GM19240 (cell line): ENCODE measurements around the gene MGAT4D.
"Not testable (repeated sequence)": the region's sequence is repeated elsewhere in the genome, so short reads cannot be mapped to it uniquely, and the experiment has no call there.

ENCODE experiments used
- DNase-seq: peaks from one replicate; pipeline ENCODE4 v3.0.0; 2011; ENCODE audit warnings: low spot score; ENCODE audit not compliant: insufficient read length

The MGAT4D gene

DNA sequence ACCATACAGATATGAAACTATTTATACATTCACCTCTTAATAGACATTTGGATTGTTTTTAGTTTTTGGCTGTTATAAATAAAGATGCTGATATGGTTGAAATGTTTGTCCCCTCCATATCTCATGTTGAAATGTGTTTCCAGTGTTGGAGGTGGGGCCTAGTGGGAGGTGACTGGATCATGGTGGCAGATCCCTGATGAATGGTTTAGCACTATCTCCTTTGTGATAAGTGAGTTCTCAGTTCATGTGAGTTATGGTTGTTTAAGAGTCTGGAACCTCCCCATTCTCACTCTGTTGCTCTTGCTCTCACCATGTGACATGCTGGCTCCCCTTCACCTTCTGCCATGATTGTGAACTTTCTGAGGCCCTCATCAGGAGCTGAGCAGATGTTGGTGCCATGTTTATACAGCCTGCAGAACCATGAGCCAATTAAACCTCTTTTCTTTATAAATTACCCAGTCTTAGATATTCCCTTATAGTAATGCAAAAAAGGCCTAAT lies 58.4 kb downstream of the MGAT4D start:
- DNase-seq, result no peak

DNA sequence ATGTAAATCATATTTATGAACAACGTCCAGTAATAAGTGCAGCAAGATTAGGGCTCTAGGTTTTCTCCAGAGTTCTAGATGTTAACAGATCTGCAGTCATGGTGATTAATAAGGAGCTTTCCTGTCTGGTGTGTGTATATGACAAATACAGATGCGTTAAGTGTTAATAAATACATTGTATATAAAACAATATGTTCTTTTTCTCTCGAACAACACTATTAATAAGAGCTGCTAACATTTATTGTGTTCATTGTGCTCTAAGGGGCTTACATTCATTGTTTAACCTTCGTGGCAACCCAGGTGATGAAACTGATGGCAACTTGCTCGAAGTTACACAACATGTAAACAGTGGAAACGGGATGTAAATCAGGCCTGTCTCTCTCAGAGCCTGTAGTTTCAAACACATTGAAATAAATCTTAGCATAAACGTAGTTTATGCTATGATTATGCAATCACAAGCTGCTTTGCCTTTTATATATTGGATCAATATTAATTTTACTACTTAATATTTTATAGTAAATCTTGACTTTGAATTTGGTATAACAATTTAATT lies 70.1 kb downstream of the MGAT4D start:
- no peak for DNase-seq

DNA sequence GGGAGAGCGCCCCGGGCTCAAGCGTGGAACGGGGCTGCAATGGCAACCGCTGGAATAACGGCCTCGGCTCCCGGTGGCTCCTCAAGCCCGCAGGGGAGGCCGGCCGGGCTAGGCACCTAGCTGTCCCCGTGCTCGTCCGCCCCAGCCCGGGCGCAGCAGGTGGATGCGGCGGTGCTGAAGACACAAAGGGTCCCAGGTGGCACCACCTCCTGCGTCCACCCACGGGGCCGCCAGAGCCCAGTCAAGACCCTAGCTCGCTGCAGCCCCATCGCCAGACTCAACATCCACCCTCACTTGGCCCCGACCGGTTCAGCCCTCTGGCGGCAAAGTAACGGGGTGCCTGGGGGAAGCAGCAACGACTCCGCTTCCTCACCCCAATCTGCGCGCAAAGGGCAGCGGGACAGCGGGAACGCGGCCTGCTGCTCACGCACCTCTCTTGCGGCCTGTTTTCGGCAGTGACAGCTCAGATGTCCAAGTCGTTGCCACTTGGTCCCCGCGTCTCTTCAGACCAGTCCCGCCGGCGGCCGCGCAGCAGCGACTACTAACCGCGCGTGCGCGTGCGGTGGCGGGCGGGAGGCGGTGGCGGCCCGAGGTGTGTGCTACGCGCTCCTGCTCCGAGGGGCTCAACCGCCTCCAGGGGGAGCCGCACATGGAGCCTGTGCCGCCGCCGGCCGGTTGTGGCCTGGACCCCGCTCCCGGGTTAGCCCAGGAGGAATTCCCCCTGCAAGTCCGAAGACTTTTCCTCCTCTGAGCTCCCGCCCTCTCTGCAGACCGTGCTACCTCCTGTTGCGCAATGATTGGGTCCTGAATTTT lies 70.8 kb downstream of the MGAT4D start, which contains the start of gene CLGN:
CLGN (minus strand) TSS at position 543 of the 813 bp plus-strand sequence. CDS start 14,570 bp downstream, outside the sequence.
- peak; percentile 20 for DNase-seq

DNA sequence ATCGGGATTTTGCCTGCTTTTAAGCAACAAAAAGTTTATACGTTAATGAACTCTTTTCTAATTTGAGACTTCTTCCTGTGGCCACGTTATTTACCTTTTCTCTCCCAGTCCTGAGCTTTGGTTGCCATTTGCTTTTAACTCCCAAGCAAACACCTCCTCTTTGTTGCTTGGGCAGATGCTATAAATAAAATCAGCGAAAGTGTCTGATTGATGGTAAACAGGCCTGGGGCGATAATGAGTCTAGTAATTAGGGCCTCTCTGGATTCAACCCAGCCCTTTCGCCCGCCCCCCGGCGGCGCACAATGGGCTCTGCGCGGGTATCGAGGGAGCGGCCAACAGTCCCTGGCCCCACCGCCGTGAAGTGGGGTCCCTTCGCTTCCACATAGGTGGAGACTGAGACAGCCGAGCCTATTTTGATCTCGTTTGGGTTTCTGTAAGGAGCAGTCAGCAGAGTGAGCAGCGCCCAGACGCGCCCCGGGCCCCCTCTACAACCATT lies 71.4 kb downstream of the MGAT4D start:
- DNase-seq, result no peak

DNA sequence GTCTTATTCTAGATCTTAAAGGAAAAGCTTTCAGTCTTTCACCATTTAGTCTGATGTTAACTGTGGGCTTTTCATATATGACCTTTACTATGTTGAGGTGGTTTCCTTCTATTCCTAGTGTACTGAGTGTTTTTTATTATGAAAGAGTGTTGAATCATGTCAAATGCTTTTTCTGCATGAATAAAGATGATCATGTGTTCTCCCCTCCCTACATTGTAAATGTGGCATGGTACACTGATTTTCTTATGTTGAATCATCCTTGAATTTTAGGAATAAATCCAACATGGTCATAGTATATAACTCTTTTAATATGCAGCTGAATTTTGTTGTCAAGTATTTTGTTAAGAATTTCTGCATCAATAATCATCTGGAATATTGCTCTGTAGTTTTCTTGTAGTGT lies 75.0 kb downstream of the MGAT4D start:
- DNase-seq, result no peak

DNA sequence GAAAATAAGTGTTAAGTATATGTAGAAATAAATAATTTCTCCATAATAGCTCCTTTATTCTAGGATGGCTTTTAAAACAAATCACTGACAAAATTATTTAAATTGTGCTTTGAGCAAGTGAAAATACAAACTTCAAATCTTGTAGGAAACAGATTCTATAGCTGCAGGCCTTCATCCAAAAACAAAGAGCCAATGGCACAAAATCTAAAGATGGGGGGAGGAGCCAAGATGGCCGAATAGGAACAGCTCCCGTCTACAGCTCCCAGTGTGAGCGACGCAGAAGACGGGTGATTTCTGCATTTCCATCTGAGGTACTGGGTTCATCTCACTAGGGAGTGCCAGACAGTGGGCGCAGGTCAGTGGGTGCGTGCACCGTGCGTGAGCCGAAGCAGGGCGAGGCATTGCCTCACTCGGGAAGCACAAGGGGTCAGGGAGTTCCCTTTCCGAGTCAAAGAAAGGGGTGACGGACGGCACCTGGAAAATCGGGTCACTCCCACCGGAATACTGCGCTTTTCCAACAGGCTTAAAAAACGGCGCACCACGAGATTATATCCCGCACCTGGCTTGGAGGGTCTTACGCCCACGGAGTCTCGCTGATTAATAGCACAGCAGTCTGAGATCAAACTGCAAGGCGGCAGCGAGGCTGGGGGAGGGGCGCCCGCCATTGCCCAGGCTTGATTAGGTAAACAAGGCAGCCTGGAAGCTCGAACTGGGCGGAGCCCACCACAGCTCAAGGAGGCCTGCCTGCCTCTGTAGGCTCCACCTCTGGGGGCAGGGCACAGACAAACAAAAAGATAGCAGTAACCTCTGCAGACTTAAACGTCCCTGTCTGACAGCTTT lies 84.7 kb downstream of the MGAT4D start:
- not testable (repeated sequence) for DNase-seq

DNA sequence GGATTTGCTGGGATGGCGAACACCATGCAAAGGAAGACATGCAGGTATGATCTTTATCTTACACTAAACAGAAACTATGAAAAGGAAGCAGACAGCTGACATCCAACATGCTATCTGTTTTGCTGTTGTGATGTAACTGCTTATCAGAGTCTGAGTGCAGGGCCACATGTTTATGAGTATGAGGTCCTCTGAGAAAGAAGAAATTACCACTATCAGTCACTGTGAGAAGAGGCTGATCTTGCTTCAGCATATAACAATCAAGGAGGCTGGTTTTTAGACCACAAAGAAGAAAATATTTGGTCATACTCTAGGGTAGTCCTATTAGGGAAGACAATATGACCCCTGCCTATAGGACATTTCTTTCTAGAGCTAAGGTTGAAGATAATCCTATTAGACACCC lies 89.1 kb downstream of the MGAT4D start:
- no peak for DNase-seq

DNA sequence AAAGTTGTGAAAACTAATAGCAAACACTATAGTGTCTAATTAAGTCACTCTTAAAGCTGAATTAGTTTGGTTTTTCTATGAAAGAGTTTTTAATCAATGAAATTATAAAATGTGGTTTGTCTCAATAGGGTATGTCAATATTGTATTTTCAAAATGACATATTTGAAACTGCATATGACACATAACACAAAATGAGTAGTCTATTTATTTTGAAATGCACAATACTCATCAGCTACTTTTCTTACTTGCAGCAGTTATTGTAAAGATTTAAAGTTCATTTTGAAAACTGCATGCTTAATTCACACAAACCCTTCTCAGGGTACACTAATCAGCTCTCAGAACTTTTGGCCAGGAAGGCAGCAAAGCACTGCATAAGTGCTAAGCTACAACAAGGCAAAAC lies 91.8 kb downstream of the MGAT4D start:
- no peak for DNase-seq

DNA sequence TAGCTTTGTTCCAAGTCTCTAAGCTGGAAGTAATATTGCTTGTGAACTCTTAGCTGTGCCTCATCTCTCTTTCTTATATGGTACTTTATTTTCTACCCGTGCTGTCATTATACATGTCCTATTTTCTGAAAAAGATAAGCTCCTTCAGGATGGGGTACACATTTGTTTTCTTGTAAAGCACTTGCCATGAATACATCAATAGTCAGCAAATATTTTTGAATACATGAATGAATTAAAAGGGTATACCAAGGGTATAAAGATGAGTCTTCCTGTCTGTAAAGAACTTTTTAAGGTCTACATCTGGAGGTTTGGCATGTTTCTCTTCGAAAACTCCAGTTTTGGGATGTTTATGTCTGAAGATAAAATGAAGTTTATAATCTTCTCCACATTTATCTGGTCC lies 98.0 kb downstream of the MGAT4D start:
- no peak for DNase-seq

DNA sequence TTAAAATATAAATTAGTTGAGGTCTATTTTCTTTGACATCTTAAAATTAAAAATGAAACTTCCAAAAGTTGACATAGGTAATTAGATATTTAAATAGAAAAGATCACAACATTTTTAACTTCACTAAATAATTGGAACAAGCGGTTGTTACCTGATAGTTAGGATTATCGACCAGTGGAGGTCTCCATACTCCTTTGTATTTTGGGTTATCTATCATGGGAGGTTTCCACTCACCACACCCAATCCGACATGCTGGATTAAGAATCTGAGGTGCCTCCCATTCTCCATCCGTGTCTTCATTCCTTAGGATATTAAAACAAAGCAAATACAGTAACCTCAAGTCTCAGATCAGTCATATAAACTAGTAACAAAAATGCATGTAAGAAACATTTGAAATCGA lies 102.4 kb downstream of the MGAT4D start:
- no peak for DNase-seq
